HepG2 (cell line): Measurements from ENCODE around the gene KHK. TPM values are rescaled to one million over a fixed set of nuclear protein-coding genes. Genes with fewer than 3 reads are reported as not detected.

Experiments
- BORCS8-MEF2B ChIP-seq: sonication (generic); formaldehyde crosslinking; IDR thresholded peaks from 2 replicates; pipeline ENCODE4 v1.8.0; 2022; ENCODE audit warnings: mild to moderate bottlenecking, missing genetic modification reagents
- DNMT3B ChIP-seq: conservative IDR thresholded peaks from 2 replicates; pipeline ENCODE4 v1.6.1; 2016; ENCODE audit warnings: missing biosample characterization, control low read depth
- EEA1 ChIP-seq: sonication (generic); formaldehyde crosslinking; IDR thresholded peaks from 2 replicates; pipeline ENCODE4 v1.5.1; 2020; ENCODE audit warnings: mild to moderate bottlenecking, missing genetic modification reagents, borderline replicate concordance
- HOXA3 ChIP-seq: sonication (generic); formaldehyde crosslinking; IDR thresholded peaks from 2 replicates; pipeline ENCODE4 v1.5.0; 2020; ENCODE audit warnings: missing genetic modification reagents
- KDM5A ChIP-seq: fragments of 200-600 bp; sonication (generic); IDR thresholded peaks from 2 replicates; pipeline ENCODE4 v1.7.0; 2018; ENCODE audit warnings: antibody characterized with exemption, mild to moderate bottlenecking, low read length, borderline replicate concordance
- MYC ChIP-seq: sonication (generic); formaldehyde crosslinking; IDR thresholded peaks from 2 replicates; pipeline ENCODE4 v1.9.0; 2021; ENCODE audit warnings: missing genetic modification reagents, borderline replicate concordance
- NCOR1 ChIP-seq: fragments of 200-600 bp; sonication (generic); IDR thresholded peaks from 2 replicates; pipeline ENCODE4 v1.7.0; 2017; ENCODE audit warnings: antibody characterized with exemption, low read length, borderline replicate concordance
- NFYC ChIP-seq: IDR thresholded peaks from 2 replicates; pipeline ENCODE4 v1.6.1; 2016; ENCODE audit warnings: missing genetic modification reagents, missing compliant biosample characterization
- PHF20 ChIP-seq: sonication (generic); formaldehyde crosslinking; IDR thresholded peaks from 2 replicates; pipeline ENCODE4 v1.5.0; 2020; ENCODE audit warnings: mild to moderate bottlenecking, missing genetic modification reagents
- POLR2AphosphoS2 ChIP-seq: IDR thresholded peaks from 2 replicates; pipeline ENCODE4 v1.6.1; 2011; ENCODE audit warnings: low read depth, low read length, improper control_type of control experiment
- RCOR2 ChIP-seq: IDR thresholded peaks from 2 replicates; pipeline ENCODE4 v1.6.1; 2016; ENCODE audit warnings: missing biosample characterization, missing genetic modification reagents
- RFX3 ChIP-seq: IDR thresholded peaks from 2 replicates; pipeline ENCODE4 v1.6.1; 2016; ENCODE audit warnings: missing biosample characterization, missing genetic modification reagents
- RFXAP ChIP-seq: sonication (generic); formaldehyde crosslinking; IDR thresholded peaks from 2 replicates; pipeline ENCODE4 v1.4.0; 2020; ENCODE audit warnings: missing genetic modification reagents, borderline replicate concordance
- SIN3B ChIP-seq: fragments of 150-350 bp; IDR thresholded peaks from 2 replicates; pipeline ENCODE4 v1.6.1; 2014; ENCODE audit warnings: low read length
- SYNCRIP ChIP-seq: fragments of 200-400 bp; formaldehyde crosslinking; IDR thresholded peaks from 2 replicates; pipeline ENCODE4 v1.6.1; 2018; ENCODE audit warnings: mild to moderate bottlenecking, low read depth, low read length; ENCODE audit not compliant: insufficient read depth
- U2AF2 ChIP-seq: fragments of 200-400 bp; formaldehyde crosslinking; IDR thresholded peaks from 2 replicates; pipeline ENCODE4 v1.6.1; 2017; ENCODE audit warnings: low read depth, mild to moderate bottlenecking, low read length
- XRCC5 ChIP-seq: fragments of 200-400 bp; formaldehyde crosslinking; optimal IDR thresholded peaks from 2 replicates; pipeline ENCODE3; 2017; ENCODE audit warnings: mild to moderate bottlenecking, low read length
- ZNF207 ChIP-seq: fragments of 450-650 bp; IDR thresholded peaks from 2 replicates; pipeline ENCODE4 v1.6.1; 2016; ENCODE audit warnings: antibody characterized with exemption, borderline replicate concordance
- ZNF564 ChIP-seq: sonication (generic); formaldehyde crosslinking; IDR thresholded peaks from 2 replicates; pipeline ENCODE4 v1.8.1; 2023; ENCODE audit warnings: mild to moderate bottlenecking, missing genetic modification reagents
- ZNF678 ChIP-seq: sonication (generic); formaldehyde crosslinking; IDR thresholded peaks from 2 replicates; pipeline ENCODE4 v1.4.0; 2020; ENCODE audit warnings: mild to moderate bottlenecking, missing genetic modification reagents
- polyA plus RNA-seq, 8 experiments: library from polyadenylated mRNA; depleted of rRNA in 3 of 8; stranded (reverse) in 7 of 8; unstranded in 1 of 8; fragments of >200 nt; fragmentation: Illumina TruSeq in 4 of 8; extraction: Trizol in 4 of 8; gene quantifications; 2 replicates each; pipeline versions ENCODE4 v1.2.1 to v1.2.3, GENCODE V29; 2011 to 2016; ENCODE audit warnings: low read depth in 4 of 8, missing spikeins in 1 of 8, mixed read lengths in 1 of 8; ENCODE audit not compliant: insufficient read depth in 1 of 8
- total RNA-seq, 5 experiments: library from RNA; depleted of rRNA; stranded (reverse); fragments of >200 nt; fragmentation: Illumina TruSeq; extraction: Trizol; gene quantifications; 2 replicates each; pipeline ENCODE4 v1.2.3, GENCODE V29; 2016; ENCODE audit warnings: low read depth in 1 of 5
- TF ChIP-seq, protein P1 (sequence below): sonication (generic); formaldehyde crosslinking; IDR thresholded peaks from 2 replicates; pipeline ENCODE4 v1.4.0; 2020; ENCODE audit warnings: mild to moderate bottlenecking, missing genetic modification reagents
- TF ChIP-seq, protein P2 (sequence below): sonication (generic); formaldehyde crosslinking; IDR thresholded peaks from 2 replicates; pipeline ENCODE4 v1.8.0; 2023; ENCODE audit warnings: mild to moderate bottlenecking, missing genetic modification reagents
- TF ChIP-seq, protein P3 (sequence below): sonication (generic); formaldehyde crosslinking; IDR thresholded peaks from 2 replicates; pipeline ENCODE4; 2020; ENCODE audit warnings: missing genetic modification reagents, mild to moderate bottlenecking, borderline replicate concordance
- TF ChIP-seq, protein P4 (sequence below): sonication (generic); formaldehyde crosslinking; IDR thresholded peaks from 2 replicates; pipeline ENCODE4 v1.8.1; 2022; ENCODE audit warnings: mild to moderate bottlenecking, missing genetic modification reagents

Gene KHK
- total and polyA plus RNA-seq, 2 of the 13 experiments (the other 11 are each of a cell fraction or from before 2014, with no cell fraction given), result 40.9 to 99.2 TPM

DNA sequence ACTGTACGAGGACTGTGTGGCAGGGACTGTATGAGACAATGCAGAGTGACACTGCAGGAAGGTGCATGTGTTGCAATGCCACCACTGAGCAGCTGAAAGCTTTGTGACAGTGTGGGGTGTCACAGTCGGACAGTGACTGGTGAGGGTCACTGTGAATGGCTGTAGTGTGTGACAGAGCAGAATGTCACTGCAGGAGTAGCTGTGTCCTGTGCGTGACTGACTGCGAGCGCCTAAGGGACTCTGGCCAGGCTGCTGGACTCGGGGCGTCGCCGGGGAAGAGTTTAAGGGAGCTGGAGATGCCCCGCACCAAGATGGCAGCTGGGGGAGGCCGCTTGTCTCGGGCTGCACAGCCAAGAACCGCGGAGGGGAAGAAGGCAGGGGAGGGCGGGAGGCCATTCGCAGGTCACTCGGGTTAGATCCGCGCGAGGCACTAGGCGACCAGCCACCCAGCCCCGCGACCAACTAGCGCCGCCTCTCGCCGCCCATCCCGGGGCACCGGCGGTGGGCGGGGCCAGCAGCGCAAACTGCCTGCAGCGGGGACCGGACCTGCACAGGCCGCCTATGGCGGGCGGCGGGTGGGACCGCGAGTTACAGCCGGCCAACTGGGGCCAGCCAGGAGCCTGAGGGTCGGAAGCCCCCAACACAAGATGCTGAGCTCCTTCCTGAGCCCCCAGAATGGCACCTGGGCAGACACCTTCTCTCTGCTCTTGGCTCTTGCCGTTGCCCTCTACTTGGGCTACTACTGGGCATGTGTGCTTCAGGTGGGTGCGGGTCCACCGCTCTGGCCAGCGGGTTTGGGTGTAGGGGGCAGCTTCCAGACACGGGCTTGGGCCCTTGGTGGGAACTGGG lies 37.0 kb downstream of the KHK start, which contains the start of gene ABHD1 (continued):
- TF ChIP-seq SIN3B, result 0 out of 2 replicates have a peak, but pooled peaks have one; percentile 25
- no peak; the same call in 1 of the 2 replicates for TF ChIP-seq ZNF678 (CRISPR knock-in tag)
- peak; percentile 25; the same call in 1 of the 2 replicates for TF ChIP-seq NFYC
- peak; percentile 36; the same call in 1 of the 2 replicates for TF ChIP-seq EEA1 (CRISPR knock-in tag)
- TF ChIP-seq ZNF207, result no peak
- TF ChIP-seq, protein P1, sequence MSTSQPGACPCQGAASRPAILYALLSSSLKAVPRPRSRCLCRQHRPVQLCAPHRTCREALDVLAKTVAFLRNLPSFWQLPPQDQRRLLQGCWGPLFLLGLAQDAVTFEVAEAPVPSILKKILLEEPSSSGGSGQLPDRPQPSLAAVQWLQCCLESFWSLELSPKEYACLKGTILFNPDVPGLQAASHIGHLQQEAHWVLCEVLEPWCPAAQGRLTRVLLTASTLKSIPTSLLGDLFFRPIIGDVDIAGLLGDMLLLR, result no peak
- peak; percentile 18; the same call in 1 of the 2 replicates for TF ChIP-seq RFXAP (CRISPR knock-in tag)
- no peak for TF ChIP-seq SYNCRIP
- TF ChIP-seq DNMT3B, result no peak
- TF ChIP-seq, protein P2, sequence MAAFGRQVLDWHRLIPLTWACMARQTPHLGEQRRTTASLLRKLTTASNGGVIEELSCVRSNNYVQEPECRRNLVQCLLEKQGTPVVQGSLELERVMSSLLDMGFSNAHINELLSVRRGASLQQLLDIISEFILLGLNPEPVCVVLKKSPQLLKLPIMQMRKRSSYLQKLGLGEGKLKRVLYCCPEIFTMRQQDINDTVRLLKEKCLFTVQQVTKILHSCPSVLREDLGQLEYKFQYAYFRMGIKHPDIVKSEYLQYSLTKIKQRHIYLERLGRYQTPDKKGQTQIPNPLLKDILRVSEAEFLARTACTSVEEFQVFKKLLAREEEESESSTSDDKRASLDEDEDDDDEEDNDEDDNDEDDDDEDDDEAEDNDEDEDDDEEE (CRISPR knock-in tag), result peak; percentile 52; the same call in 1 of the 2 replicates
- no peak for TF ChIP-seq NCOR1
- no peak for TF ChIP-seq XRCC5
- TF ChIP-seq U2AF2, result no peak
- no peak for TF ChIP-seq RCOR2
- no peak for TF ChIP-seq RFX3 (CRISPR knock-in tag)
- TF ChIP-seq POLR2AphosphoS2, result peak; percentile 49; the same call in 1 of the 2 replicates
- TF ChIP-seq, protein P3, sequence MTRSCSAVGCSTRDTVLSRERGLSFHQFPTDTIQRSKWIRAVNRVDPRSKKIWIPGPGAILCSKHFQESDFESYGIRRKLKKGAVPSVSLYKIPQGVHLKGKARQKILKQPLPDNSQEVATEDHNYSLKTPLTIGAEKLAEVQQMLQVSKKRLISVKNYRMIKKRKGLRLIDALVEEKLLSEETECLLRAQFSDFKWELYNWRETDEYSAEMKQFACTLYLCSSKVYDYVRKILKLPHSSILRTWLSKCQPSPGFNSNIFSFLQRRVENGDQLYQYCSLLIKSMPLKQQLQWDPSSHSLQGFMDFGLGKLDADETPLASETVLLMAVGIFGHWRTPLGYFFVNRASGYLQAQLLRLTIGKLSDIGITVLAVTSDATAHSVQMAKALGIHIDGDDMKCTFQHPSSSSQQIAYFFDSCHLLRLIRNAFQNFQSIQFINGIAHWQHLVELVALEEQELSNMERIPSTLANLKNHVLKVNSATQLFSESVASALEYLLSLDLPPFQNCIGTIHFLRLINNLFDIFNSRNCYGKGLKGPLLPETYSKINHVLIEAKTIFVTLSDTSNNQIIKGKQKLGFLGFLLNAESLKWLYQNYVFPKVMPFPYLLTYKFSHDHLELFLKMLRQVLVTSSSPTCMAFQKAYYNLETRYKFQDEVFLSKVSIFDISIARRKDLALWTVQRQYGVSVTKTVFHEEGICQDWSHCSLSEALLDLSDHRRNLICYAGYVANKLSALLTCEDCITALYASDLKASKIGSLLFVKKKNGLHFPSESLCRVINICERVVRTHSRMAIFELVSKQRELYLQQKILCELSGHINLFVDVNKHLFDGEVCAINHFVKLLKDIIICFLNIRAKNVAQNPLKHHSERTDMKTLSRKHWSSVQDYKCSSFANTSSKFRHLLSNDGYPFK (CRISPR knock-in tag), result no peak
- TF ChIP-seq, protein P4, sequence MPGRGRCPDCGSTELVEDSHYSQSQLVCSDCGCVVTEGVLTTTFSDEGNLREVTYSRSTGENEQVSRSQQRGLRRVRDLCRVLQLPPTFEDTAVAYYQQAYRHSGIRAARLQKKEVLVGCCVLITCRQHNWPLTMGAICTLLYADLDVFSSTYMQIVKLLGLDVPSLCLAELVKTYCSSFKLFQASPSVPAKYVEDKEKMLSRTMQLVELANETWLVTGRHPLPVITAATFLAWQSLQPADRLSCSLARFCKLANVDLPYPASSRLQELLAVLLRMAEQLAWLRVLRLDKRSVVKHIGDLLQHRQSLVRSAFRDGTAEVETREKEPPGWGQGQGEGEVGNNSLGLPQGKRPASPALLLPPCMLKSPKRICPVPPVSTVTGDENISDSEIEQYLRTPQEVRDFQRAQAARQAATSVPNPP, result no peak
- peak; percentile 77; the same call in 1 of the 2 replicates for TF ChIP-seq HOXA3 (CRISPR knock-in tag)
- no peak for TF ChIP-seq BORCS8-MEF2B (CRISPR knock-in tag)
- no peak for TF ChIP-seq KDM5A
- peak; percentile 48; the same call in 1 of the 2 replicates for TF ChIP-seq PHF20 (CRISPR knock-in tag)
- peak; percentile 59 for TF ChIP-seq MYC (CRISPR knock-in tag)
- no peak; the same call in 1 of the 2 replicates for TF ChIP-seq ZNF564 (CRISPR knock-in tag)
